Measurements from ENCODE around the gene ZNF69.

DNA sequence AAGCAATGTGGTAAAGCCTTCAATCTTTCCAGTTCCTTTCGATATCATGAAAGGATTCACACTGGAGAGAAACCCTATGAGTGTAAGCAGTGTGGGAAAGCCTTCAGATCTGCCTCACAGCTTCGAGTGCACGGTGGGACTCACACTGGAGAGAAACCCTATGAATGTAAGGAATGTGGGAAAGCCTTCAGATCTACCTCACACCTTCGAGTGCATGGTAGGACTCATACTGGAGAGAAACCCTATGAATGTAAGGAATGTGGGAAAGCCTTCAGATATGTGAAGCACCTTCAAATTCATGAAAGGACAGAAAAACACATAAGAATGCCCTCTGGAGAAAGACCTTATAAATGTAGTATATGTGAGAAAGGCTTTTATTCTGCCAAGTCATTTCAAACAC, 61.6 kb downstream of the ZNF69 start:
- TF ChIP-seq, protein P1, sequence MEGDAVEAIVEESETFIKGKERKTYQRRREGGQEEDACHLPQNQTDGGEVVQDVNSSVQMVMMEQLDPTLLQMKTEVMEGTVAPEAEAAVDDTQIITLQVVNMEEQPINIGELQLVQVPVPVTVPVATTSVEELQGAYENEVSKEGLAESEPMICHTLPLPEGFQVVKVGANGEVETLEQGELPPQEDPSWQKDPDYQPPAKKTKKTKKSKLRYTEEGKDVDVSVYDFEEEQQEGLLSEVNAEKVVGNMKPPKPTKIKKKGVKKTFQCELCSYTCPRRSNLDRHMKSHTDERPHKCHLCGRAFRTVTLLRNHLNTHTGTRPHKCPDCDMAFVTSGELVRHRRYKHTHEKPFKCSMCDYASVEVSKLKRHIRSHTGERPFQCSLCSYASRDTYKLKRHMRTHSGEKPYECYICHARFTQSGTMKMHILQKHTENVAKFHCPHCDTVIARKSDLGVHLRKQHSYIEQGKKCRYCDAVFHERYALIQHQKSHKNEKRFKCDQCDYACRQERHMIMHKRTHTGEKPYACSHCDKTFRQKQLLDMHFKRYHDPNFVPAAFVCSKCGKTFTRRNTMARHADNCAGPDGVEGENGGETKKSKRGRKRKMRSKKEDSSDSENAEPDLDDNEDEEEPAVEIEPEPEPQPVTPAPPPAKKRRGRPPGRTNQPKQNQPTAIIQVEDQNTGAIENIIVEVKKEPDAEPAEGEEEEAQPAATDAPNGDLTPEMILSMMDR (IDR thresholded peaks at IDR 0.05) = no peak
- TF ChIP-seq ZFX (IDR thresholded peaks at IDR 0.05; ENCODE audit: borderline replicate concordance) = no peak
